Immature natural killer cell (primary cell): Measurements from ENCODE around the gene CEP85L. TPM values are rescaled to one million over a fixed set of nuclear protein-coding genes. Genes with fewer than 3 reads are reported as not detected.

Experiments used
- DNase-seq, 3 donors: peaks; one replicate each; pipeline ENCODE4 v3.0.0; 2022; ENCODE audit warnings: mixed read lengths in 1 of 3
- H3K27ac Mint-ChIP-seq, 6 donors: one replicate each; pipeline ENCODE4 v1.8.0; 2020; ENCODE audit warnings: mixed read lengths in 6 of 6, mild to moderate bottlenecking in 5 of 6, inconsistent platforms in 4 of 6, moderate library complexity in 3 of 6
- H3K27me3 Mint-ChIP-seq, 3 donors: one replicate each; pipeline ENCODE4 v1.8.0; 2020 to 2021; ENCODE audit warnings: low read depth in 3 of 3, mild to moderate bottlenecking in 3 of 3, mixed read lengths in 3 of 3, moderate library complexity in 3 of 3, inconsistent platforms in 1 of 3
- H3K36me3 Mint-ChIP-seq, 3 donors: one replicate each; pipeline ENCODE4 v1.8.0; 2020; ENCODE audit warnings: mixed read lengths in 3 of 3, inconsistent platforms in 2 of 3, mild to moderate bottlenecking in 2 of 3
- H3K4me1 Mint-ChIP-seq, 2 donors: one replicate each; pipeline ENCODE4 v1.8.0; 2020; ENCODE audit warnings: inconsistent platforms in 2 of 2, mild to moderate bottlenecking in 2 of 2, mixed read lengths in 2 of 2, moderate library complexity in 1 of 2
- H3K4me3 Mint-ChIP-seq, 5 donors: one replicate each; pipeline ENCODE4 v1.8.0; 2020; ENCODE audit warnings: mild to moderate bottlenecking in 5 of 5, mixed read lengths in 5 of 5, inconsistent platforms in 3 of 5, moderate library complexity in 3 of 5
- H3K9me3 Mint-ChIP-seq, 6 donors: one replicate each; pipeline ENCODE4 v1.8.0; 2020; ENCODE audit warnings: mild to moderate bottlenecking in 6 of 6, mixed read lengths in 6 of 6, inconsistent platforms in 4 of 6, moderate library complexity in 3 of 6
- polyA plus RNA-seq, 3 donors: library from polyadenylated mRNA; unstranded; fragments of 300-500 nt; fragmentation: Illumina TruSeq; gene quantifications; one replicate each; pipeline ENCODE4 v1.2.3, GENCODE V29; 2021

CEP85L gene
- polyA plus RNA-seq, 3 donors from 2014 or later: 20.1 to 23.5 (median 21.5) TPM

DNA sequence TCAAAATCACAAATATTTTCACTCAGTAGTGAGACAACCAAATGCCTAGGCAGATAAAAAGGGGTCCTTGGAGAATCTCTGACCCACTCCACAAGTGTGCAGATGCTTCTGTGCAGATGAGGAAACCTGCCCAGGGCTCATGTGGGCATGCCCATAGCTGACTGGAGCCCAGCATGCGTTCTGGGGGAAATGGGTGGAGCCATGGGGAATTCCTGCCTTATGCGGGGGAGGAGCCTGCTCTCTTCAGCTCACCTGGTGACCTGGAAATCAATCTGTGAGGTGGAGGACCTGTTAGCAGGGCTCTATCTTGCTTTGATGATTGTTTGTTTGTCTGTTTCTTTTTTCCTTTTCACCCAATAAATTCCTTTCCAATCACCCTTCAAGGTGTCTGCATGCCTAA is 126.7 kb downstream of the CEP85L start:
- DNase-seq: no peak
- Mint-ChIP-seq H3K4me1 (peaks cover 17 to 32% of the 10 kb centered on the region in 2 donors), H3K4me3 (no peak overlapping the region), H3K36me3 (peaks cover 7 to 10% (median 9%) of the 10 kb centered on the region in 3 donors), H3K27me3 (peaks cover 0 to 2% (median 0%) of the 10 kb centered on the region in 3 donors), H3K9me3 (no peaks in the 10 kb centered on the region), H3K27ac (no peak overlapping the region)

DNA sequence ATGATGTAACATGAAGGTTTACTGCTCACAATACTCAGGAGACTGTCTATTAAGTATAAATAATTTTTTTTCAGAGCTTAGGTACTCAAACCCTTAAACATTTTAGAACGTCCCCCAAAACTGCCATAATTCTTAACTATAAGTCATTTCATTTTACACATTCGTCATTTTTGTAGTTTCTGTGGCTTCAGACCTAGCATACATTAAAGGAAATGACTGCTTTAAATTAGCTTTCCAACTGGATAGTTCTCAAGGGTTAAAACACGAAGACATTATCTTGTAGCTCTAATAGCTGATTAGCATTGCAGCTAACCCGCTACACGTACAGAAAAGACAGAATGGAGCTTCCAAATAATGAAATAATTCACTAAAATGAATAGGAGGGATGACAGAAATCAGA is 128.2 kb downstream of the CEP85L start:
- H3K4me1 Mint-ChIP-seq: peaks cover 19 to 27% of the 10 kb centered on the region in 2 donors
- H3K9me3 Mint-ChIP-seq: no peaks in the 10 kb centered on the region
- no peak for DNase-seq
- H3K36me3 Mint-ChIP-seq: peaks cover 14 to 18% (median 16%) of the 10 kb centered on the region in 3 donors
- peaks cover 0 to 2% (median 2%) of the 10 kb centered on the region in 3 donors for H3K27me3 Mint-ChIP-seq
- H3K27ac Mint-ChIP-seq: peak overlapping the region in 1 of 6 donors; percentile 38
- no peak overlapping the region for H3K4me3 Mint-ChIP-seq

GRCh38 chr6:118522422-118522821 is 129.0 kb downstream of the CEP85L start:
- no peak overlapping the region for H3K4me3 Mint-ChIP-seq
- peaks cover 0 to 2% (median 2%) of the 10 kb centered on the region in 3 donors for H3K27me3 Mint-ChIP-seq
- no peaks in the 10 kb centered on the region for H3K9me3 Mint-ChIP-seq
- no peak for DNase-seq
- peaks cover 20 to 24% of the 10 kb centered on the region in 2 donors for H3K4me1 Mint-ChIP-seq
- no peak overlapping the region for H3K27ac Mint-ChIP-seq
- peaks cover 17 to 24% (median 24%) of the 10 kb centered on the region in 3 donors for H3K36me3 Mint-ChIP-seq

GRCh38 chr6:118514689-118515088 is 136.7 kb downstream of the CEP85L start:
- Mint-ChIP-seq H3K27me3 (peaks cover 0 to 2% (median 0%) of the 10 kb centered on the region in 3 donors), H3K27ac (no peak overlapping the region), H3K4me1 (peaks cover 14 to 42% of the 10 kb centered on the region in 2 donors), H3K9me3 (no peaks in the 10 kb centered on the region), H3K36me3 (peaks cover 10 to 17% (median 15%) of the 10 kb centered on the region in 3 donors), H3K4me3 (no peak overlapping the region)
- no peak for DNase-seq

DNA sequence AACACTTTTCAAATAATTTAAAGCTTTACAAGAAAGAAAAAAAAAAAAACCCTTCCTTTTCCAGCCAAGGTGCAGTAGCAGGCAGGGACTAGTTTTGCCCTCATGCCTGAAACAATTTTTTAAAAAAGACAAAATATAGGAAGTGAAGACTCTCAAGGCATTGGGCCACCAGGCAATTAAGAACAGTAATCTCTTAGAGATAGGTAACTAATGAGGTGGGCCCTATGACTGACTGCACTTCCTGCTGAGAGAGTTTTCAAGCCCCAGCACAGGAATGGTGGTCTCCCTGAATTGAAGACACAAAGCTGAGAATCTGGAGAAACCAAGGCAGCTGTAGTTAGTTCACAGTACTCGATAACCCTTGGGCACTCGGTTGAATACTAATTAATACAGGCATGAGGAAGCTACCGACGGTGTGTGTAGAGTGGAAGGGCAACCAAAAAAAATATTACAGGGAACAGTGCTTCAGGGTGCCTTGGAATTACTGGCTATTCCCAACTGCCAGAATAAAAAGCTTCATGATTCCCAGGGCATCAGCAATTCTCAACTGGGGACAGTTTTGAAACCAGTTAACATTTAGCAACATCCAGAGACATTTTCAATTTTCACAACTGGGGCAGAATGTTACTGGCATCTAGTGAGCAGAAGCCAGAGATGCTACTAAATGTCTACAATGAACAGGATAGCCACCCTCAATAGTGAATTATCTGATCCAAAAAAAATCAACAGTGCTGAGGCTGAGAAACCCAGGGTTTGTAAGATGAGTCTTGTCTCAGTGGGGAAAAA is 139.3 kb downstream of the CEP85L start:
- peak overlapping the region in 2 of 6 donors; percentile 31 to 68 for H3K27ac Mint-ChIP-seq
- no peak overlapping the region for H3K4me3 Mint-ChIP-seq
- peaks cover 0 to 4% (median 0%) of the 10 kb centered on the region in 3 donors for H3K36me3 Mint-ChIP-seq
- no peaks in the 10 kb centered on the region for H3K27me3 Mint-ChIP-seq
- no peak for DNase-seq
- no peaks in the 10 kb centered on the region for H3K9me3 Mint-ChIP-seq
- H3K4me1 Mint-ChIP-seq: peaks cover 16 to 43% of the 10 kb centered on the region in 2 donors

- no peaks in the 10 kb centered on the region for H3K9me3 Mint-ChIP-seq
- H3K36me3 Mint-ChIP-seq: peaks cover 0 to 9% (median 6%) of the 10 kb centered on the region in 3 donors
- DNase-seq: no peak
- no peak overlapping the region for H3K27ac Mint-ChIP-seq
- H3K4me1 Mint-ChIP-seq: peaks cover 16 to 33% of the 10 kb centered on the region in 2 donors
- H3K4me3 Mint-ChIP-seq: no peak overlapping the region
- H3K27me3 Mint-ChIP-seq: no peaks in the 10 kb centered on the region
Observed at GRCh38 chr6:118509009-118509617, 142.3 kb downstream of the CEP85L start.

- Mint-ChIP-seq H3K4me1 (peaks cover 13 to 20% of the 10 kb centered on the region in 2 donors), H3K36me3 (peaks cover 7 to 14% (median 12%) of the 10 kb centered on the region in 3 donors), H3K27ac (peak overlapping the region in 2 of 6 donors; percentile 8 to 45), H3K27me3 (no peaks in the 10 kb centered on the region), H3K4me3 (no peak overlapping the region), H3K9me3 (no peaks in the 10 kb centered on the region)
- DNase-seq: no peak
Observed at GRCh38 chr6:118507636-118508035, 143.8 kb downstream of the CEP85L start.

- Mint-ChIP-seq H3K4me3 (no peak overlapping the region), H3K4me1 (peaks cover 10 to 11% of the 10 kb centered on the region in 2 donors), H3K9me3 (no peaks in the 10 kb centered on the region), H3K27me3 (no peaks in the 10 kb centered on the region), H3K27ac (peak overlapping the region in 2 of 6 donors; percentile 19 to 61), H3K36me3 (peaks cover 17 to 29% (median 24%) of the 10 kb centered on the region in 3 donors)
- DNase-seq: no peak
Observed at GRCh38 chr6:118506071-118506638, 145.2 kb downstream of the CEP85L start.

- Mint-ChIP-seq H3K36me3 (peaks cover 17 to 34% (median 29%) of the 10 kb centered on the region in 3 donors), H3K27me3 (peaks cover 0 to 1% (median 0%) of the 10 kb centered on the region in 3 donors), H3K27ac (no peak overlapping the region), H3K4me3 (no peak overlapping the region), H3K9me3 (no peaks in the 10 kb centered on the region), H3K4me1 (peaks cover 13 to 16% of the 10 kb centered on the region in 2 donors)
- no peak for DNase-seq
Observed at GRCh38 chr6:118505656-118506055, 145.7 kb downstream of the CEP85L start.

DNA sequence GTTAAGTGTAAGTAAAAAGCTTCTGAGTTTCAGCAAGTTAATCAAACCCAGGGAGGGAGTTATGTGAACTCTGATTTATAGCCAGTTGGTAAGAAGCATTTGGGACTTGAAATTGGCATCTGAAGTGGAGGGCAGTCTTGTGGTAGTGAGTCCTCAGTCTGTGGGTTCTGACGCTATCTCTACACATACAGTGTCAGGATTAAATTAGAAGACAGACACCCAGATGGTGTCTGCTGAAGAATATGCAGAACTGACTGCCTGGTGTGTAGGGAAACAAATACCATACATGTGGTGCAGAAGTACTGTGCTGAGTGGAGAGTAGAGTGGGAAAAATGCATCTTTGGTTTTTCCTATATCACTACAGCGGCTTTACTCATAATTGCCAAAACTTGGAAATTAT is 146.8 kb downstream of the CEP85L start:
- Mint-ChIP-seq H3K27me3 (peaks cover 0 to 4% (median 0%) of the 10 kb centered on the region in 3 donors), H3K36me3 (peaks cover 17 to 37% (median 32%) of the 10 kb centered on the region in 3 donors), H3K4me3 (no peak overlapping the region), H3K27ac (no peak overlapping the region), H3K9me3 (no peaks in the 10 kb centered on the region), H3K4me1 (peaks cover 14 to 19% of the 10 kb centered on the region in 2 donors)
- no peak for DNase-seq

GRCh38 chr6:118502169-118502568 is 149.2 kb downstream of the CEP85L start:
- no peaks in the 10 kb centered on the region for H3K9me3 Mint-ChIP-seq
- H3K27me3 Mint-ChIP-seq: peaks cover 0 to 4% (median 0%) of the 10 kb centered on the region in 3 donors
- H3K4me3 Mint-ChIP-seq: no peak overlapping the region
- no peak overlapping the region for H3K27ac Mint-ChIP-seq
- peaks cover 17 to 37% (median 32%) of the 10 kb centered on the region in 3 donors for H3K36me3 Mint-ChIP-seq
- peaks cover 12 to 26% of the 10 kb centered on the region in 2 donors for H3K4me1 Mint-ChIP-seq
- no peak for DNase-seq

DNA sequence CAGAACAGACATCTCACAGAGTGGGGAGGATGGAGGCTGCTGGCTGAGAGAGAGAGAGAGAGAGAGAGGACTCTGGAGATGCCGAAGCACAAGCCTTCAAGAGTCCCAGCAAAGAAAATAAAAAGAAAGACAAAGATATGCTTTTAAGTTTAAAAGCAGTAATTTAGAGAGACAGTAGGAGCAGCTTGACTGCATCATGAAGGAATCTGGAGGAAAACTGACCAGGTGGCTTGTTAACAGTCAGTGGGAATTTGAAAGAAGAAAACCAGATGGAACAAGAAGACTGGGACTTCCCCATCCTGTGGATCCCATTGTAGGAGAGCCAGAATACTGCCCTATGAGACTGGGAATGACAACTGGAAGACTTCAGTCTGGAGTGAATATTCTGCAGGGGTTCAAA is 149.6 kb downstream of the CEP85L start:
- Mint-ChIP-seq H3K27ac (peak overlapping the region in 1 of 6 donors; percentile 29), H3K4me1 (peaks cover 10 to 22% of the 10 kb centered on the region in 2 donors), H3K27me3 (peaks cover 0 to 4% (median 0%) of the 10 kb centered on the region in 3 donors), H3K4me3 (no peak overlapping the region), H3K36me3 (peaks cover 17 to 37% (median 32%) of the 10 kb centered on the region in 3 donors), H3K9me3 (no peaks in the 10 kb centered on the region)
- DNase-seq: no peak

- Mint-ChIP-seq H3K4me3 (no peak overlapping the region), H3K9me3 (no peaks in the 10 kb centered on the region), H3K27me3 (peaks cover 0 to 4% (median 0%) of the 10 kb centered on the region in 3 donors), H3K4me1 (peaks cover 7 to 18% of the 10 kb centered on the region in 2 donors), H3K36me3 (peaks cover 17 to 37% (median 32%) of the 10 kb centered on the region in 3 donors), H3K27ac (peak overlapping the region in 2 of 6 donors; percentile 29 to 34)
- no peak for DNase-seq
Observed at GRCh38 chr6:118501099-118501498, 150.3 kb downstream of the CEP85L start.
